Liver (tissue), 9 donors: ENCODE data around the gene ANGPTL7. TPM values are rescaled to one million over a fixed set of nuclear protein-coding genes. Genes with fewer than 3 reads are reported as not detected.

Source experiments
- DNase-seq: peaks from one replicate; pipeline ENCODE4 v3.0.0-alpha.2; 2017; ENCODE audit warnings: low spot score
- H3K27ac ChIP-seq, 2 donors: one replicate each; pipeline ENCODE4 v1.7.0; 2013; ENCODE audit warnings: inconsistent platforms in 2 of 2, low read length in 2 of 2, control low read depth in 1 of 2, low read depth in 1 of 2, mild to moderate bottlenecking in 1 of 2
- H3K27me3 ChIP-seq, 4 donors: one replicate each; pipeline versions ENCODE4 v1.6.1 to v1.7.0; 2013; ENCODE audit warnings: low read length in 3 of 4, inconsistent platforms in 1 of 4, mild to moderate bottlenecking in 1 of 4, moderate library complexity in 1 of 4; ENCODE audit not compliant: control insufficient read depth in 4 of 4, insufficient read depth in 4 of 4
- H3K36me3 ChIP-seq, 4 donors: one replicate each; pipeline versions ENCODE4 v1.6.1 to v1.7.0; 2013; ENCODE audit warnings: low read length in 3 of 4, mild to moderate bottlenecking in 3 of 4, low read depth in 1 of 4, moderate library complexity in 1 of 4; ENCODE audit not compliant: control insufficient read depth in 4 of 4, insufficient read depth in 3 of 4
- H3K4me1 ChIP-seq, 4 donors: one replicate each; pipeline versions ENCODE4 v1.6.1 to v1.7.0; 2013; ENCODE audit warnings: low read length in 3 of 4, mild to moderate bottlenecking in 3 of 4, moderate library complexity in 1 of 4; ENCODE audit not compliant: control insufficient read depth in 4 of 4, insufficient read depth in 4 of 4
- H3K4me3 ChIP-seq, 3 donors: one replicate each; pipeline versions ENCODE4 v1.6.1 to v1.7.0; 2013; ENCODE audit warnings: low read length in 3 of 3, control low read depth in 1 of 3, low read depth in 1 of 3, mild to moderate bottlenecking in 1 of 3
- H3K9ac ChIP-seq, 2 donors: one replicate each; pipeline ENCODE4 v1.7.0; 2013; ENCODE audit warnings: low read length in 2 of 2, mild to moderate bottlenecking in 2 of 2, moderate library complexity in 2 of 2, control low read depth in 1 of 2, low read depth in 1 of 2
- H3K9me3 ChIP-seq, 4 donors: one replicate each; pipeline versions ENCODE4 v1.6.1 to v1.7.0; 2013; ENCODE audit warnings: low read length in 3 of 4; ENCODE audit not compliant: control insufficient read depth in 4 of 4
- EGR1 ChIP-seq, 2 donors: IDR thresholded peaks; 2 replicates each; pipeline ENCODE4 v1.6.1; 2016 to 2018; ENCODE audit warnings: antibody characterized with exemption in 2 of 2, low read depth in 2 of 2
- FOXA1 ChIP-seq: IDR thresholded peaks from 2 replicates; pipeline ENCODE4 v1.6.1; 2016; ENCODE audit warnings: antibody characterized with exemption
- FOXA2 ChIP-seq: IDR thresholded peaks from 2 replicates; pipeline ENCODE4 v1.6.1; 2016; ENCODE audit warnings: antibody characterized with exemption
- GABPA ChIP-seq, 2 donors: IDR thresholded peaks in 1 of 2; conservative IDR thresholded peaks in 1 of 2; 2 replicates each; pipeline ENCODE4 v1.6.1; 2016; ENCODE audit warnings: antibody characterized with exemption in 2 of 2, mild to moderate bottlenecking in 1 of 2, moderate library complexity in 1 of 2
- HNF4A ChIP-seq, 2 donors: conservative IDR thresholded peaks; 2 replicates each; pipeline ENCODE4 v1.6.1; 2016; ENCODE audit warnings: antibody characterized with exemption in 2 of 2, mild to moderate bottlenecking in 2 of 2
- HNF4G ChIP-seq: IDR thresholded peaks from 2 replicates; pipeline ENCODE4 v1.6.1; 2016; ENCODE audit warnings: antibody characterized with exemption
- JUND ChIP-seq, 2 donors: IDR thresholded peaks; 2 replicates each; pipeline ENCODE4 v1.6.1; 2016; ENCODE audit warnings: antibody characterized with exemption in 2 of 2
- NR2F2 ChIP-seq: IDR thresholded peaks from 2 replicates; pipeline ENCODE4 v1.6.1; 2016; ENCODE audit warnings: antibody characterized with exemption
- RAD21 ChIP-seq, 2 donors: IDR thresholded peaks; 2 replicates each; pipeline ENCODE4 v1.6.1; 2016; ENCODE audit warnings: antibody characterized with exemption in 2 of 2, mild to moderate bottlenecking in 2 of 2
- RXRA ChIP-seq, 2 donors: IDR thresholded peaks; 2 replicates each; pipeline ENCODE4 v1.6.1; 2017 to 2018; ENCODE audit warnings: antibody characterized with exemption in 2 of 2, mild to moderate bottlenecking in 1 of 2
- SP1 ChIP-seq: IDR thresholded peaks from 2 replicates; pipeline ENCODE4 v1.6.1; 2018; ENCODE audit warnings: antibody characterized with exemption, mild to moderate bottlenecking
- TAF1 ChIP-seq: conservative IDR thresholded peaks from 2 replicates; pipeline ENCODE4 v1.6.1; 2016; ENCODE audit warnings: antibody characterized with exemption, mild to moderate bottlenecking
- YY1 ChIP-seq: IDR thresholded peaks from 2 replicates; pipeline ENCODE4 v1.6.1; 2016; ENCODE audit warnings: antibody characterized with exemption, mild to moderate bottlenecking
- WGBS: extraction: QIAGEN DNeasy Blood & Tissue Kit; methylation state at CpG from one replicate; pipeline ENCODE4 v1.1.7; 2013; 5-methylcytosine and 5-hydroxymethylcytosine counted together
- polyA plus RNA-seq, 2 donors: library from polyadenylated mRNA; stranded (reverse) in 1 of 2; unstranded in 1 of 2; fragments of 200-250 nt in 1 of 2; fragments of >200 nt in 1 of 2; fragmentation: Nextera tagmentation in 1 of 2; extraction: Ambion mirVana in 1 of 2; gene quantifications; one replicate each; pipeline versions ENCODE4 v1.2.1 to v1.2.3, GENCODE V29; 2013 to 2015
- total RNA-seq, 2 donors: library from RNA; depleted of rRNA; stranded (reverse); fragments of >200 nt; gene quantifications; one replicate each; pipeline ENCODE4 v1.2.3, GENCODE V29; 2014
- TF ChIP-seq, protein P1 (sequence below): fragments of 150-350 bp; IDR thresholded peaks from 2 replicates; pipeline ENCODE4 v1.5.1; 2017; ENCODE audit warnings: improper control_type of control experiment, low read depth, low read length; ENCODE audit not compliant: missing input control
- TF ChIP-seq, protein P2 (sequence below): IDR thresholded peaks from 2 replicates; pipeline ENCODE4 v1.6.1; 2016; ENCODE audit warnings: antibody characterized with exemption
- TF ChIP-seq, protein P3 (sequence below): IDR thresholded peaks from 2 replicates; pipeline ENCODE4 v1.6.1; 2016; ENCODE audit warnings: antibody characterized with exemption, mild to moderate bottlenecking
- TF ChIP-seq, protein P4 (sequence below): IDR thresholded peaks from 2 replicates; pipeline ENCODE4 v1.6.1; 2016; ENCODE audit warnings: antibody characterized with exemption
- TF ChIP-seq, protein P5 (sequence below): IDR thresholded peaks from 2 replicates; pipeline ENCODE4 v1.6.1; 2016; ENCODE audit warnings: antibody characterized with exemption
- donor health status: healthy.
- donor health status: healthy.
- donor health status: healthy.
- donor health status: healthy.
- donor health status: healthy.

The ANGPTL7 gene
- total and polyA plus RNA-seq, 4 donors = 0.06 to 0.07 TPM; not detected in 2

DNA sequence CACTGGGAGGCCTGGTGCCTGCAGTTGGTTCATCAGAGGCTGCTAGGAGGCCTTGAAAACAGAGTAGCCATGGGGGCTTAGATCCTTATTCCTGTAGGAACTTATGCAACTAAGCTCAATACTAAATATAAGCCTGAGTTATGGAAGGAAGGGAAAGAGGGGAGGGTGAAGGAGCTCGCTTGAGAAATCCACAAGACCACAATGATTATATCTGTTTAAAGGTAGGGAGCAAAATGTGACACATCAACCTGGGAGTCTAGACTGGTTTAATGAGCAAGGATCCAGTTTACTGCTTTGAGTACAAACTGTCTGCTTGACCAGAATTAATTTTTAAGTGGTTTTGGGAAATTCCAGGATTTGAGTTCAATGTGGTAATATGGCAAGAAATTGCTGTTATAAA, 20.4 kb upstream of the ANGPTL7 start:
- DNase-seq = no peak
- Histone ChIP-seq H3K4me1 (no peaks in the 10 kb centered on the region), H3K4me3 (no peak overlapping the region), H3K27me3 (no peaks in the 10 kb centered on the region), H3K9ac (no peak overlapping the region), H3K36me3 (peaks cover 0 to 5% (median 2%) of the 10 kb centered on the region in 4 donors), H3K27ac (no peak overlapping the region), H3K9me3 (no peaks in the 10 kb centered on the region)
- TF ChIP-seq GABPA (IDR thresholded peaks at IDR 0.05 in 1 of 2, conservative IDR thresholded peaks at IDR 0.05 in 1 of 2) = no peak
- TF ChIP-seq, protein P1, sequence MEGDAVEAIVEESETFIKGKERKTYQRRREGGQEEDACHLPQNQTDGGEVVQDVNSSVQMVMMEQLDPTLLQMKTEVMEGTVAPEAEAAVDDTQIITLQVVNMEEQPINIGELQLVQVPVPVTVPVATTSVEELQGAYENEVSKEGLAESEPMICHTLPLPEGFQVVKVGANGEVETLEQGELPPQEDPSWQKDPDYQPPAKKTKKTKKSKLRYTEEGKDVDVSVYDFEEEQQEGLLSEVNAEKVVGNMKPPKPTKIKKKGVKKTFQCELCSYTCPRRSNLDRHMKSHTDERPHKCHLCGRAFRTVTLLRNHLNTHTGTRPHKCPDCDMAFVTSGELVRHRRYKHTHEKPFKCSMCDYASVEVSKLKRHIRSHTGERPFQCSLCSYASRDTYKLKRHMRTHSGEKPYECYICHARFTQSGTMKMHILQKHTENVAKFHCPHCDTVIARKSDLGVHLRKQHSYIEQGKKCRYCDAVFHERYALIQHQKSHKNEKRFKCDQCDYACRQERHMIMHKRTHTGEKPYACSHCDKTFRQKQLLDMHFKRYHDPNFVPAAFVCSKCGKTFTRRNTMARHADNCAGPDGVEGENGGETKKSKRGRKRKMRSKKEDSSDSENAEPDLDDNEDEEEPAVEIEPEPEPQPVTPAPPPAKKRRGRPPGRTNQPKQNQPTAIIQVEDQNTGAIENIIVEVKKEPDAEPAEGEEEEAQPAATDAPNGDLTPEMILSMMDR = no peak
- TF ChIP-seq, protein P2, sequence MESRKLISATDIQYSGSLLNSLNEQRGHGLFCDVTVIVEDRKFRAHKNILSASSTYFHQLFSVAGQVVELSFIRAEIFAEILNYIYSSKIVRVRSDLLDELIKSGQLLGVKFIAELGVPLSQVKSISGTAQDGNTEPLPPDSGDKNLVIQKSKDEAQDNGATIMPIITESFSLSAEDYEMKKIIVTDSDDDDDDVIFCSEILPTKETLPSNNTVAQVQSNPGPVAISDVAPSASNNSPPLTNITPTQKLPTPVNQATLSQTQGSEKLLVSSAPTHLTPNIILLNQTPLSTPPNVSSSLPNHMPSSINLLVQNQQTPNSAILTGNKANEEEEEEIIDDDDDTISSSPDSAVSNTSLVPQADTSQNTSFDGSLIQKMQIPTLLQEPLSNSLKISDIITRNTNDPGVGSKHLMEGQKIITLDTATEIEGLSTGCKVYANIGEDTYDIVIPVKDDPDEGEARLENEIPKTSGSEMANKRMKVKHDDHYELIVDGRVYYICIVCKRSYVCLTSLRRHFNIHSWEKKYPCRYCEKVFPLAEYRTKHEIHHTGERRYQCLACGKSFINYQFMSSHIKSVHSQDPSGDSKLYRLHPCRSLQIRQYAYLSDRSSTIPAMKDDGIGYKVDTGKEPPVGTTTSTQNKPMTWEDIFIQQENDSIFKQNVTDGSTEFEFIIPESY = no peak
- TF ChIP-seq, protein P3, sequence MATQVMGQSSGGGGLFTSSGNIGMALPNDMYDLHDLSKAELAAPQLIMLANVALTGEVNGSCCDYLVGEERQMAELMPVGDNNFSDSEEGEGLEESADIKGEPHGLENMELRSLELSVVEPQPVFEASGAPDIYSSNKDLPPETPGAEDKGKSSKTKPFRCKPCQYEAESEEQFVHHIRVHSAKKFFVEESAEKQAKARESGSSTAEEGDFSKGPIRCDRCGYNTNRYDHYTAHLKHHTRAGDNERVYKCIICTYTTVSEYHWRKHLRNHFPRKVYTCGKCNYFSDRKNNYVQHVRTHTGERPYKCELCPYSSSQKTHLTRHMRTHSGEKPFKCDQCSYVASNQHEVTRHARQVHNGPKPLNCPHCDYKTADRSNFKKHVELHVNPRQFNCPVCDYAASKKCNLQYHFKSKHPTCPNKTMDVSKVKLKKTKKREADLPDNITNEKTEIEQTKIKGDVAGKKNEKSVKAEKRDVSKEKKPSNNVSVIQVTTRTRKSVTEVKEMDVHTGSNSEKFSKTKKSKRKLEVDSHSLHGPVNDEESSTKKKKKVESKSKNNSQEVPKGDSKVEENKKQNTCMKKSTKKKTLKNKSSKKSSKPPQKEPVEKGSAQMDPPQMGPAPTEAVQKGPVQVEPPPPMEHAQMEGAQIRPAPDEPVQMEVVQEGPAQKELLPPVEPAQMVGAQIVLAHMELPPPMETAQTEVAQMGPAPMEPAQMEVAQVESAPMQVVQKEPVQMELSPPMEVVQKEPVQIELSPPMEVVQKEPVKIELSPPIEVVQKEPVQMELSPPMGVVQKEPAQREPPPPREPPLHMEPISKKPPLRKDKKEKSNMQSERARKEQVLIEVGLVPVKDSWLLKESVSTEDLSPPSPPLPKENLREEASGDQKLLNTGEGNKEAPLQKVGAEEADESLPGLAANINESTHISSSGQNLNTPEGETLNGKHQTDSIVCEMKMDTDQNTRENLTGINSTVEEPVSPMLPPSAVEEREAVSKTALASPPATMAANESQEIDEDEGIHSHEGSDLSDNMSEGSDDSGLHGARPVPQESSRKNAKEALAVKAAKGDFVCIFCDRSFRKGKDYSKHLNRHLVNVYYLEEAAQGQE = no peak
- TF ChIP-seq FOXA1 = no peak
- TF ChIP-seq HNF4A (conservative IDR thresholded peaks at IDR 0.05) = no peak
- no peak for TF ChIP-seq RAD21 (IDR thresholded peaks at IDR 0.05)
- no peak for TF ChIP-seq TAF1
- TF ChIP-seq, protein P4, sequence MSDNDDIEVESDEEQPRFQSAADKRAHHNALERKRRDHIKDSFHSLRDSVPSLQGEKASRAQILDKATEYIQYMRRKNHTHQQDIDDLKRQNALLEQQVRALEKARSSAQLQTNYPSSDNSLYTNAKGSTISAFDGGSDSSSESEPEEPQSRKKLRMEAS = no peak
- no peak for TF ChIP-seq FOXA2
- no peak for TF ChIP-seq JUND (IDR thresholded peaks at IDR 0.05)
- TF ChIP-seq SP1 = no peak
- no peak for TF ChIP-seq NR2F2
- no peak for TF ChIP-seq RXRA (IDR thresholded peaks at IDR 0.05)
- no peak for TF ChIP-seq EGR1 (IDR thresholded peaks at IDR 0.05; ENCODE audit: low read depth in 2 of 2)
- TF ChIP-seq, protein P5, sequence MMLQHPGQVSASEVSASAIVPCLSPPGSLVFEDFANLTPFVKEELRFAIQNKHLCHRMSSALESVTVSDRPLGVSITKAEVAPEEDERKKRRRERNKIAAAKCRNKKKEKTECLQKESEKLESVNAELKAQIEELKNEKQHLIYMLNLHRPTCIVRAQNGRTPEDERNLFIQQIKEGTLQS = no peak
- no peak for TF ChIP-seq YY1
- TF ChIP-seq HNF4G = no peak
- WGBS = 90% methylated on average over 1 of the region's 1 CpG
